ENCODE data around the gene FOSB. TPM values are rescaled to one million over a fixed set of nuclear protein-coding genes. Genes with fewer than 3 reads are reported as not detected.

FOSB gene
- total RNA-seq, 1 donor from 2014 or later = 0.26 TPM

DNA sequence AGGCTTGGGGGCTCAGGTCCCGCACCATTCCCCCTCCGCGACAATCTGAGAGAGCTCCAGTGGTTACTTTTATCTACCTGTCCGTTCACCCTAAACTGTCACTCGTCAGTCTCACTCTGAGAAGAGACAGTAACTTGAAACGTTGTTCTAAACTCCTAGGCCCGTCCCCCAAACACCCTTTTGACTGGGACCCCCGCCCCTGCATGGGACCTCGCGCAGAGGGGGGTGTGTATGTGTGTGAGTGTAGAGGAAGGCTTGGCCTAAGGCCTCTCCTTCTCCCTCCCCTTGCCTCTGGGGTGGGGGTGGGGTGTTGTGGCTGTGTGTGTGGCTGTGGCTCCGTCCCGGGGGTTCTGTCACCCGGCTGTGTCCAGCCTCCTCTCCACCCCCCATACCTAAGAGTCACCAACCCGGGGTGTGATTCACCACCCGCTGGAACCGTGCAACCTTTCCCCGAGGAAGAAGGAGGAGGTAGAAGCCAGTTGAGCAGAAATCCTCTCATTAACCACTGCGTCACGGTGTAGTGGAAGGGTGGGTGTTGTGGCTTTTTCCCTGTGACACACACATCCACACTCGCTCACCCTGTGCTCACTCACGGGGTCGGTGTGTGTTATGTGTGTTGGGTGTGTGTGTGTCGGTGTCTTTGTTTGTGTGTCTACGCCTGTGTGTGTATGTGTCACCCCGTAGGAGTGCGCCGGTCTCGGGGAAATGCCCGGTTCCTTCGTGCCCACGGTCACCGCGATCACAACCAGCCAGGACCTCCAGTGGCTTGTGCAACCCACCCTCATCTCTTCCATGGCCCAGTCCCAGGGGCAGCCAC is 2.4 kb downstream of the FOSB start:
- Mint-ChIP-seq H3K4me3 (peak overlapping the region; percentile 89), H3K9me3 (no peaks in the 10 kb centered on the region), H3K27ac (ENCODE audit: unreplicated experiment) (peak overlapping the region; percentile 98), H3K4me1 (peaks cover 27% of the 10 kb centered on the region), H3K36me3 (ENCODE audit: low read depth) (no peaks in the 10 kb centered on the region), H3K27me3 (ENCODE audit: low read depth) (peaks cover 53% of the 10 kb centered on the region)
- TF ChIP-seq, protein P1, sequence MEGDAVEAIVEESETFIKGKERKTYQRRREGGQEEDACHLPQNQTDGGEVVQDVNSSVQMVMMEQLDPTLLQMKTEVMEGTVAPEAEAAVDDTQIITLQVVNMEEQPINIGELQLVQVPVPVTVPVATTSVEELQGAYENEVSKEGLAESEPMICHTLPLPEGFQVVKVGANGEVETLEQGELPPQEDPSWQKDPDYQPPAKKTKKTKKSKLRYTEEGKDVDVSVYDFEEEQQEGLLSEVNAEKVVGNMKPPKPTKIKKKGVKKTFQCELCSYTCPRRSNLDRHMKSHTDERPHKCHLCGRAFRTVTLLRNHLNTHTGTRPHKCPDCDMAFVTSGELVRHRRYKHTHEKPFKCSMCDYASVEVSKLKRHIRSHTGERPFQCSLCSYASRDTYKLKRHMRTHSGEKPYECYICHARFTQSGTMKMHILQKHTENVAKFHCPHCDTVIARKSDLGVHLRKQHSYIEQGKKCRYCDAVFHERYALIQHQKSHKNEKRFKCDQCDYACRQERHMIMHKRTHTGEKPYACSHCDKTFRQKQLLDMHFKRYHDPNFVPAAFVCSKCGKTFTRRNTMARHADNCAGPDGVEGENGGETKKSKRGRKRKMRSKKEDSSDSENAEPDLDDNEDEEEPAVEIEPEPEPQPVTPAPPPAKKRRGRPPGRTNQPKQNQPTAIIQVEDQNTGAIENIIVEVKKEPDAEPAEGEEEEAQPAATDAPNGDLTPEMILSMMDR (conservative IDR thresholded peaks at IDR 0.05) = no peak
- DNase-seq (ENCODE audit: low read depth, low spot score) = no peak

DNA sequence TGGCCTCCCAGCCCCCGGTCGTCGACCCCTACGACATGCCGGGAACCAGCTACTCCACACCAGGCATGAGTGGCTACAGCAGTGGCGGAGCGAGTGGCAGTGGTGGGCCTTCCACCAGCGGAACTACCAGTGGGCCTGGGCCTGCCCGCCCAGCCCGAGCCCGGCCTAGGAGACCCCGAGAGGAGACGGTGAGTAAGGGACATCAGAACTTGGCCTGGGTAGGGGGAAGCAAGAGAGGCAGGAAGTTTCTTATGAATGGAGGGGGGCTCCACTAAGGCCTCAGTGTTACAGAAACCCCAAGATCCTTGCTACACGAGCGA is 2.9 kb downstream of the FOSB start:
- peak overlapping the region; percentile 27 for H3K27ac Mint-ChIP-seq (ENCODE audit: unreplicated experiment)
- peaks cover 27% of the 10 kb centered on the region for H3K4me1 Mint-ChIP-seq
- H3K27me3 Mint-ChIP-seq (ENCODE audit: low read depth) = peaks cover 59% of the 10 kb centered on the region
- H3K36me3 Mint-ChIP-seq (ENCODE audit: low read depth) = no peaks in the 10 kb centered on the region
- H3K9me3 Mint-ChIP-seq = no peaks in the 10 kb centered on the region
- peak overlapping the region; percentile 19 for H3K4me3 Mint-ChIP-seq
- DNase-seq (ENCODE audit: low read depth, low spot score) = no peak
- TF ChIP-seq, protein P1 (conservative IDR thresholded peaks at IDR 0.05) = no peak

DNA sequence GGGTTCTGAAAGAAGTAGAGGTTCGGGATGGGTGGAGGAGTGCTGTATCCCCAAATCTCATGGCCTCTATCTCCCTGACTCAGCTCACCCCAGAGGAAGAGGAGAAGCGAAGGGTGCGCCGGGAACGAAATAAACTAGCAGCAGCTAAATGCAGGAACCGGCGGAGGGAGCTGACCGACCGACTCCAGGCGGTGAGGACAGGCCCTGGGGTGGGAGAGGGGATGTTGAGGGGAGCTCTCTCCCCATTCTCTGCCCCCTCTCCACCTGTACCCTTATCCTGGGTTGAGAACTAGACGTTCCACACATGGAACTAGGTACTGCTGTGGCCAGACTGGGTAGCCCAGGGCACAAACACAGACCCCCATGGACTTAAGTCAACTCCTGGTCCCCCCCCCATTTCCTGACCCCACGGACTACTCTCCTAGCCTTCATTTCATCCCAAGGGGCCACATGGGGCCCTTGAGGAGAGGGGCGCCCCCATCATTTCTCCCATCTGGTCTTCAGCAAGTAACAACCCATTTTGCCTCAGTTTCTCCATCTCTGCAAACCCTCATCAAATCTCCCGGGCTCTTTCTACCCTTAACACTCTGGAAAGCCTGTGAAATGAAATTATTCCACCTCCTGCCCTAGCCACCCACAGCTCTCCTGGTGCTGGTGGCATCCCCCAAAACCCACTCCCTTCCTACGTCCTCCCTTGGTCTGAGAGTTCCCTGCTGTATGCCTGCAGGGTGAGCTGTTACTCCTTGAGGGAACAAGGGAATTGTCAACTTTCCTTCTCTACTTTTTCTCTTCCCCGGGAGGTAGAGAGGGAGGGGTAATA is 3.5 kb downstream of the FOSB start:
- TF ChIP-seq, protein P1 (conservative IDR thresholded peaks at IDR 0.05) = no peak
- H3K36me3 Mint-ChIP-seq (ENCODE audit: low read depth) = no peaks in the 10 kb centered on the region
- H3K27ac Mint-ChIP-seq (ENCODE audit: unreplicated experiment) = no peak overlapping the region
- H3K4me3 Mint-ChIP-seq = peak overlapping the region; percentile 80
- H3K9me3 Mint-ChIP-seq = no peaks in the 10 kb centered on the region
- peaks cover 64% of the 10 kb centered on the region for H3K27me3 Mint-ChIP-seq (ENCODE audit: low read depth)
- no peak for DNase-seq (ENCODE audit: low read depth, low spot score)
- H3K4me1 Mint-ChIP-seq = peaks cover 27% of the 10 kb centered on the region

DNA sequence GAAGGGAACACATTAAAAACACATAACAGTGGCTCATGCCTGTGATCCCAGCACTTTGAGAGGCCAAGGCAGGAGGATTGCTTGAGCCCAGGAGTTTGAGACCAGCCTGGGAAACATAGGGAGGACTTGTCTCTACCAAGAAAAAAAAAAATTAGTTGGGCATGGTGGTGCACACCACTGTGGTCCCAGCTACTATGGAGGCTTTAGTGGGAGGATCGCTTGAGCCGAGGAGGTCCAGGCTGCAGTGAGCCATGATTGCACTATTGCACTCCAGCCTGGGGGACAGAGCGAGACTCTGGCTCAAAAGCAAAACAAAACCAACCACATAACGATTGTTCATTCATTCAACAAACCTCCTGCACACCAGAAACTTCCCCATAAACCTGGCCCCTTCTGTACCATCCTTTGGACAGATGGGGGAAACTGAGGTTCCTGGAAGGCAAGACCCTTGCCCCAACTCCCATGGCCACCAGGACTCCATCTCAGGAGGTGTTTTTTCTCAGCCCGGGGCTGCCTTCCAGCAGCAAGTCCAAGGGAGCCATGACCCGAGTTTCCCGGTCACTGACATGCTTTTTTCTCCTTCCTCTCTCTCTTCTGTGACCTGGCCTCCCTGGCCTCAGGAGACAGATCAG is 4.3 kb downstream of the FOSB start:
- Mint-ChIP-seq H3K27me3 (ENCODE audit: low read depth) (peaks cover 67% of the 10 kb centered on the region), H3K4me3 (peak overlapping the region; percentile 80), H3K9me3 (no peaks in the 10 kb centered on the region), H3K27ac (ENCODE audit: unreplicated experiment) (no peak overlapping the region), H3K4me1 (peaks cover 24% of the 10 kb centered on the region), H3K36me3 (ENCODE audit: low read depth) (no peaks in the 10 kb centered on the region)
- DNase-seq (ENCODE audit: low read depth, low spot score) = no peak
- TF ChIP-seq, protein P1 (conservative IDR thresholded peaks at IDR 0.05) = no peak

DNA sequence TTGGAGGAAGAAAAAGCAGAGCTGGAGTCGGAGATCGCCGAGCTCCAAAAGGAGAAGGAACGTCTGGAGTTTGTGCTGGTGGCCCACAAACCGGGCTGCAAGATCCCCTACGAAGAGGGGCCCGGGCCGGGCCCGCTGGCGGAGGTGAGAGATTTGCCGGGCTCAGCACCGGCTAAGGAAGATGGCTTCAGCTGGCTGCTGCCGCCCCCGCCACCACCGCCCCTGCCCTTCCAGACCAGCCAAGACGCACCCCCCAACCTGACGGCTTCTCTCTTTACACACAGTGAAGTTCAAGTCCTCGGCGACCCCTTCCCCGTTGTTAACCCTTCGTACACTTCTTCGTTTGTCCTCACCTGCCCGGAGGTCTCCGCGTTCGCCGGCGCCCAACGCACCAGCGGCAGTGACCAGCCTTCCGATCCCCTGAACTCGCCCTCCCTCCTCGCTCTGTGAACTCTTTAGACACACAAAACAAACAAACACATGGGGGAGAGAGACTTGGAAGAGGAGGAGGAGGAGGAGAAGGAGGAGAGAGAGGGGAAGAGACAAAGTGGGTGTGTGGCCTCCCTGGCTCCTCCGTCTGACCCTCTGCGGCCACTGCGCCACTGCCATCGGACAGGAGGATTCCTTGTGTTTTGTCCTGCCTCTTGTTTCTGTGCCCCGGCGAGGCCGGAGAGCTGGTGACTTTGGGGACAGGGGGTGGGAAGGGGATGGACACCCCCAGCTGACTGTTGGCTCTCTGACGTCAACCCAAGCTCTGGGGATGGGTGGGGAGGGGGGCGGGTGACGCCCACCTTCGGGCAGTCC is 5.0 kb downstream of the FOSB start:
- Mint-ChIP-seq H3K4me1 (peaks cover 21% of the 10 kb centered on the region), H3K36me3 (ENCODE audit: low read depth) (no peaks in the 10 kb centered on the region), H3K4me3 (peak overlapping the region; percentile 80), H3K27ac (ENCODE audit: unreplicated experiment) (no peak overlapping the region), H3K9me3 (no peaks in the 10 kb centered on the region), H3K27me3 (ENCODE audit: low read depth) (peaks cover 65% of the 10 kb centered on the region)
- TF ChIP-seq, protein P1 (conservative IDR thresholded peaks at IDR 0.05) = no peak
- DNase-seq (ENCODE audit: low read depth, low spot score) = no peak

Measured in neural crest cell (in vitro differentiated cells).